Body of pancreas (tissue), 4 donors: Measurements from ENCODE around the gene THSD7A. TPM values are rescaled to one million over a fixed set of nuclear protein-coding genes. Genes with fewer than 3 reads are reported as not detected.

Experiments
- ATAC-seq: fragments of 150-250 bp; one replicate; pipeline ENCODE4 v1.9.1; 2016
- DNase-seq, 4 donors: peaks; one replicate each; pipeline ENCODE4 v3.0.0-alpha.2; 2019
- H3K27ac ChIP-seq, 4 donors: fragments of 200-600 bp; sonication (generic); 1 replicate in 3 of 4; 2 replicates in 1 of 4; pipeline versions ENCODE4 v1.5.1 to v1.6.1; 2016 to 2019; ENCODE audit warnings: mild to moderate bottlenecking in 1 of 4, mixed read lengths in 1 of 4, moderate library complexity in 1 of 4
- H3K27me3 ChIP-seq, 2 donors: fragments of 200-600 bp; sonication (generic); one replicate each; pipeline ENCODE4 v1.6.0; 2016; ENCODE audit warnings: mild to moderate bottlenecking in 1 of 2
- H3K36me3 ChIP-seq, 2 donors: fragments of 200-600 bp; sonication (generic); replicated peaks in 1 of 2; 2 replicates each; pipeline ENCODE4 v1.5.1; 2016; ENCODE audit warnings: low read depth in 2 of 2; ENCODE audit not compliant: insufficient read depth in 1 of 2
- H3K4me1 ChIP-seq: fragments of 200-600 bp; sonication (generic); one replicate; pipeline ENCODE4 v1.6.0; 2016
- H3K4me3 ChIP-seq, 2 donors: fragments of 200-600 bp; sonication (generic); 1 replicate in 1 of 2; 2 replicates in 1 of 2; pipeline ENCODE4 v1.5.1; 2016 to 2019
- H3K9me3 ChIP-seq, 3 donors: fragments of 200-600 bp; sonication (generic); 1 replicate in 2 of 3; 2 replicates in 1 of 3; pipeline ENCODE4 v1.5.1; 2016
- CTCF ChIP-seq, 7 experiments: fragments of 450-650 bp in 4 of 7; fragments of 200-600 bp in 3 of 7; sonication (generic) in 3 of 7; IDR thresholded peaks; one replicate each; pipeline ENCODE4 v1.5.1; 2016 to 2019; ENCODE audit warnings: antibody characterized with exemption in 7 of 7
- POLR2A ChIP-seq, 3 donors: fragments of 450-650 bp; IDR thresholded peaks; one replicate each; pipeline ENCODE4 v1.6.1; 2016; ENCODE audit warnings: antibody characterized with exemption in 3 of 3, mild to moderate bottlenecking in 2 of 3
- WGBS, 2 donors: methylation state at CpG; one replicate each; pipeline ENCODE4 v1.1.5; 2017; 5-methylcytosine and 5-hydroxymethylcytosine counted together
- intact Hi-C: fragments of 100-400 bp; cut with DNase I; formaldehyde crosslinking; loops from one replicate; pipeline ENCODE4 v1.15.1; 2023
- total RNA-seq, 2 donors: library from RNA; depleted of rRNA; stranded (reverse); fragments of >200 nt; gene quantifications; one replicate each; pipeline ENCODE4 v1.1.0, GENCODE V29; 2016

THSD7A gene
- total RNA-seq, 2 donors from 2014 or later, result 0.66 to 7.0 TPM

- TF ChIP-seq POLR2A (IDR thresholded peaks at IDR 0.05) (no peak), CTCF (IDR thresholded peaks at IDR 0.05) (no peak)
- no peak overlapping the region for H3K27ac ChIP-seq
- no peak overlapping the region for H3K4me3 ChIP-seq
- H3K9me3 ChIP-seq, result no peaks in the 10 kb centered on the region
- H3K36me3 ChIP-seq, result no peaks in the 10 kb centered on the region
- ATAC-seq (no peak), DNase-seq (no peak)
- H3K4me1 ChIP-seq, result no peaks in the 10 kb centered on the region
- intact Hi-C loops, result no loop called here
- WGBS, 2 donors, result 54 to 72% methylated on average over 3 of the region's 3 CpGs
- H3K27me3 ChIP-seq, result no peaks in the 10 kb centered on the region
Measured at GRCh38 chr7:11464624-11465023, 367.4 kb downstream of the THSD7A start.

- Histone ChIP-seq H3K27ac (no peak overlapping the region), H3K9me3 (no peaks in the 10 kb centered on the region), H3K4me1 (peaks cover 11% of the 10 kb centered on the region), H3K4me3 (no peak overlapping the region), H3K36me3 (no peaks in the 10 kb centered on the region), H3K27me3 (no peaks in the 10 kb centered on the region)
- no peak for TF ChIP-seq CTCF (IDR thresholded peaks at IDR 0.05)
- TF ChIP-seq POLR2A (IDR thresholded peaks at IDR 0.05), result no peak
- 76 to 84% methylated on average over 6 of the region's 6 CpGs for WGBS, 2 donors
- ATAC-seq, result no peak
- no peak for DNase-seq
- intact Hi-C loops, result no loop called here
Measured at GRCh38 chr7:11461946-11462345, 370.1 kb downstream of the THSD7A start.

GRCh38 chr7:11458736-11459483 lies 373.1 kb downstream of the THSD7A start:
- intact Hi-C loops, result no loop called here
- H3K4me1 ChIP-seq, result peaks cover 11% of the 10 kb centered on the region
- H3K4me3 ChIP-seq, result no peak overlapping the region
- no peaks in the 10 kb centered on the region for H3K27me3 ChIP-seq
- H3K27ac ChIP-seq, result peak overlapping the region in 2 of 4 donors; percentile 62 to 83
- no peak for TF ChIP-seq POLR2A (IDR thresholded peaks at IDR 0.05)
- no peak for TF ChIP-seq CTCF (IDR thresholded peaks at IDR 0.05)
- peak; percentile 88 for ATAC-seq
- 49% methylated on average over 5 of the region's 5 CpGs for WGBS, 2 donors
- no peaks in the 10 kb centered on the region for H3K36me3 ChIP-seq
- H3K9me3 ChIP-seq, result no peaks in the 10 kb centered on the region
- DNase-seq, result peak in 2 of 4 donors; percentile 49 to 54

- Histone ChIP-seq H3K9me3 (no peaks in the 10 kb centered on the region), H3K36me3 (no peaks in the 10 kb centered on the region), H3K4me1 (peaks cover 11% of the 10 kb centered on the region), H3K27me3 (no peaks in the 10 kb centered on the region), H3K4me3 (no peak overlapping the region), H3K27ac (peak overlapping the region in 1 of 4 donors; percentile 4)
- DNase-seq (no peak), ATAC-seq (no peak)
- intact Hi-C loops, result no loop called here
- WGBS, 2 donors, result 47 to 52% methylated on average over 3 of the region's 3 CpGs
- TF ChIP-seq CTCF (IDR thresholded peaks at IDR 0.05), result no peak
- TF ChIP-seq POLR2A (IDR thresholded peaks at IDR 0.05), result no peak
Measured at GRCh38 chr7:11457419-11457818, 374.6 kb downstream of the THSD7A start.

GRCh38 chr7:11456574-11456973 lies 375.4 kb downstream of the THSD7A start:
- no peaks in the 10 kb centered on the region for H3K9me3 ChIP-seq
- intact Hi-C loops, result no loop called here

More at GRCh38 chr7:11456574-11456973, 375.4 kb downstream of the THSD7A start:
- Histone ChIP-seq H3K36me3 (no peaks in the 10 kb centered on the region), H3K27me3 (no peaks in the 10 kb centered on the region), H3K27ac (no peak overlapping the region), H3K4me3 (no peak overlapping the region), H3K4me1 (peaks cover 11% of the 10 kb centered on the region)
- DNase-seq, result no peak
- 97 to 100% methylated on average over 1 of the region's 1 CpG for WGBS, 2 donors
- ATAC-seq, result no peak
- TF ChIP-seq POLR2A (IDR thresholded peaks at IDR 0.05), result no peak
- TF ChIP-seq CTCF (IDR thresholded peaks at IDR 0.05), result no peak
